CD4-positive, alpha-beta T cell treated with Interleukin-15 for 4 hours (primary cell): ENCODE data around the gene ZBTB46.

Source experiments
- DNase-seq: peaks from one replicate; pipeline ENCODE4 v3.0.0-alpha.2; 2020; ENCODE audit warnings: low spot score

ZBTB46 gene

GRCh38 chr20:63704749-63705117, 126.3 kb downstream of the ZBTB46 start:
- DNase-seq: no peak

- no peak for DNase-seq
Observed at GRCh38 chr20:63703976-63704748, 126.9 kb downstream of the ZBTB46 start.

- DNase-seq: no peak
Observed at GRCh38 chr20:63703471-63703975, 127.5 kb downstream of the ZBTB46 start.

- no peak for DNase-seq
Observed at GRCh38 chr20:63702751-63703470, 128.2 kb downstream of the ZBTB46 start.

GRCh38 chr20:63702036-63702665, 128.9 kb downstream of the ZBTB46 start:
- DNase-seq: no peak

- DNase-seq: no peak
Observed at GRCh38 chr20:63701329-63702035, 129.6 kb downstream of the ZBTB46 start.

- DNase-seq: no peak
Observed at GRCh38 chr20:63701051-63701328, 130.1 kb downstream of the ZBTB46 start.

GRCh38 chr20:63700199-63701050, 130.6 kb downstream of the ZBTB46 start:
- no peak for DNase-seq

GRCh38 chr20:63699466-63700198, 131.4 kb downstream of the ZBTB46 start:
- DNase-seq: no peak

GRCh38 chr20:63698739-63699465, 132.2 kb downstream of the ZBTB46 start:
- peak; percentile 44 for DNase-seq

GRCh38 chr20:63697868-63698545, 133.1 kb downstream of the ZBTB46 start:
- DNase-seq: no peak

GRCh38 chr20:63697357-63697867, 133.7 kb downstream of the ZBTB46 start:
- no peak for DNase-seq

- no peak for DNase-seq
Observed at GRCh38 chr20:63696628-63697356, 134.3 kb downstream of the ZBTB46 start, which contains the start of gene TNFRSF6B. TNFRSF6B (plus strand) TSS chr20:63696652; CDS start chr20:63696768, 116 bp downstream.

- DNase-seq: peak; percentile 13
Observed at GRCh38 chr20:63696306-63696627, 134.8 kb downstream of the ZBTB46 start.

- DNase-seq: no peak
Observed at GRCh38 chr20:63695424-63696305, 135.4 kb downstream of the ZBTB46 start.

GRCh38 chr20:63694584-63695423, 136.3 kb downstream of the ZBTB46 start:
- no peak for DNase-seq
